ENCODE measurements around the gene ASMTL.
"Not testable (repeated sequence)": the region's sequence is repeated elsewhere in the genome, so short reads cannot be mapped to it uniquely, and the experiment has no call there.

The ASMTL gene, protein sequence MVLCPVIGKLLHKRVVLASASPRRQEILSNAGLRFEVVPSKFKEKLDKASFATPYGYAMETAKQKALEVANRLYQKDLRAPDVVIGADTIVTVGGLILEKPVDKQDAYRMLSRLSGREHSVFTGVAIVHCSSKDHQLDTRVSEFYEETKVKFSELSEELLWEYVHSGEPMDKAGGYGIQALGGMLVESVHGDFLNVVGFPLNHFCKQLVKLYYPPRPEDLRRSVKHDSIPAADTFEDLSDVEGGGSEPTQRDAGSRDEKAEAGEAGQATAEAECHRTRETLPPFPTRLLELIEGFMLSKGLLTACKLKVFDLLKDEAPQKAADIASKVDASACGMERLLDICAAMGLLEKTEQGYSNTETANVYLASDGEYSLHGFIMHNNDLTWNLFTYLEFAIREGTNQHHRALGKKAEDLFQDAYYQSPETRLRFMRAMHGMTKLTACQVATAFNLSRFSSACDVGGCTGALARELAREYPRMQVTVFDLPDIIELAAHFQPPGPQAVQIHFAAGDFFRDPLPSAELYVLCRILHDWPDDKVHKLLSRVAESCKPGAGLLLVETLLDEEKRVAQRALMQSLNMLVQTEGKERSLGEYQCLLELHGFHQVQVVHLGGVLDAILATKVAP

DNA sequence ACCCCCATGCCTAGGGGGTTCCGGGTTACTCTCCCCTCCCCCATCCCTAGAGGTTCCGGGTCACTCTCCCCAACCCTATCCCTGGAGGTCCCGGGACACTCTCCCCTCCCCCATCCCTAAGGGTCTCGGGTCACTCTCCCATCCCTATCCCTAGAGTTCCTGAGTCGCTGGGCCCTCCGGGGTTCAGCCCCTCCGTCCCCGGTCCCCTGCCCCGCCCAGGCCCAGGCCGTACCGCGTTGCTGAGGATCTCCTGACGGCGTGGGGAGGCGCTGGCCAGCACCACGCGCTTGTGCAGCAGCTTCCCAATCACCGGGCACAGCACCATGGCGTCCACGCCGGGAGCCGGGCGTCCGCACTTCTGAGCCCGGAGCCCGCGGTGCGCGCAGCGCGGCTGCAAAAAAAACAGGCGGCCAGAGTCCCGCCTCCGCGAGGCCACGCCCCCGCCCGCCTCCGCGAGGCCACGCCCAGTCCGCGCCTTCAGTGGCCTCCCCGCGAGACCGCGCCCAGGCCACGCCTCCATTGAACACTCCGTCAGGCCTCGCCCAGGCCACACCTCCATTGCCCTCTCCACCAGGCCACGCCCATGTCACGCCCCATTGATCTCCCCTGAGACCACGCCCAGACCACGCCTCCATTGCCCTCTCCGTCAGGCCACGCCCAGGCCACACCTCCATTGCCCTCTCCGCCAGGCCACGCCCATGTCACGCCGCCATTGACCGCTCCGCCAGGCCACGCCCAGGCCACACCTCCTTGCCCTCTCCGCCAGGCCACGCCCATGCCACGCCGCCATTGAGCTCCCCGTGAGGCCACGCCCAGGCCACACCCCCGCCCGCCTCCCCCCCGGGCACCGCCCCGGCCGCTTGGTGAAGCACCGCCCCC is at the start of gene ASMTL:
Gene ASMTL (minus strand): TSS at position 394 of the 879 bp plus-strand sequence. CDS start 69 bp downstream, at position 325.
- DNase-seq = peak; percentile 100

DNA sequence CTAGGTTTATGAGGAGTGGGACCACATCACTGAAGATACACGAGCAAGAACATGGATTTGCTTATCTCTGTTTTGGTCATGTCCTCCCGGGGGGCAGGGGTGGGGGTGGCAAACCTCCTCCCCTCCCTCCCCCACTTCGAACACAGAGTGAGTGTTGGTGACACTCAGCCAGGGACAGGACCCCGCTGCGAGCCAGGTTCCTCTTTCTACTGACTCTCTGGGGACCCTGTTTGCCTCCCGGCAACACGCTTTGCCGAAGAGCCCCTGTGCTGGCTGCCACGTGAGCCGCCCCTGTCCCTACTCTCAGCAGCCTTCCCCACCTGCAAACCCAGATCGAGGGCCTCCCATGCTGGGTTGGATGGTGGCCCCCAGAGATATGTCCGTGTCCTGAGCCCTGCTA is 49.5 kb upstream of the ASMTL start:
- DNase-seq = no peak

DNA sequence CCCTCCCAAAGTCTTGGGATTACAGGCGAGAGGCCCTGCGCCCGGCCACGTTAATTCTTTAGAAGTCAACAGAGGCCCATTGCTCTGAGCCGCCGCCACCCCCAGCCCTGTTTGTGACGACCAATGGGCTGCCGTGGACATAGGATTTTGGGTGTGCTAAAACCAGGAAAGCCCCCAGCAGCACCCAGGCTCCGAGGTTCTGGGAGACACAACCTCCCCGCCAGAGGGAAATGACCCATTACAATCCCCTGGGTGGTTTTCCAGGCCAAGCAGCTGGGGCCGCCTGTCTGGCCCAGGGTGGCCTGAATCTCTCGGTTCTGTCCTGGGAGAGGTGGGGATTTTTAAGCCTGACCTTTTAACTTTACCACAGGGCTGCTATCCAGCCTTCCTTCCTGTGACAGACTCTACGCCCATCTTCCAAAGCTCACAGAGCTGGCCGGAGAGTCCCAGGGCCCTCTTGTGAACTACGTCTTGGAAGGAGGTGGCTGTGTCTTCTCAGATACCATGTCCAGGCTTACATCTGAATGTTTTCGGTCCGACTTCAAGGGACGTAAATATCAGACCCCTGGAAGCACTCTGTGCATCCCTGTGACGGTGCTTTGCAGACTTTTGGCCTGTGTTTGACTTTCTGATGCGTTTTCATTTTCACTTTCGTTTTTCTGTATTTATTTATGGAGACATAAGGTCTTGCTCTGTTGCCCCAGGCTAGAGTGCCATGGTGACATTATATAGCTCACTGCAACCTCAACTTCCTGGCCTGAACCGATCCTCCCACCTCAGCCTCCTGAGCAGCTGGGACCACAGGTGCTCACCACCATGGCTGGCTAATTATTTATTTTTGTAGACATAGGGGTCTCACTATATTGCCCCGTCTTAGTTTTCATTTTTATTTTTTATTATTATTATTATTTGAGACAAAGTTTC is 48.3 kb upstream of the ASMTL start:
- DNase-seq = no peak

DNA sequence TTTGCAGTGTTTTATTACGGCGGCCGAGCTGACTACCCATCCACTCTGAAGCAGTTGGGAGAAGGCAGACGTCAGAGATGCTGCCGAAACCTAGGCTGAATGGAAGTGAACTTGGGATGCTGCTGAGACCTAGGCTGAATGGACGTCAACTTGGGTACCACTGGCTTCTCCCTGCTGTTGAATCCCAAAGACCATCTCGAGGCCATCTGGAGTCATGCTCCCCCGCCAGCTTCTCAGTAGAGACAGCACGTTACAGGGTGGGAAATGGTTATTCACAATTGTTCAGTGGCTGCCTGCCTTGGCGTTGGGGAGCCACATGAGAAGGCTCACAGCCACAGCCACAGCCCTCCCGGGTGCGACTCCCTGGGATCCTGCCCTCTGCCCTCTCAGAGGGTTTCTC is 43.4 kb upstream of the ASMTL start:
- DNase-seq = no peak

DNA sequence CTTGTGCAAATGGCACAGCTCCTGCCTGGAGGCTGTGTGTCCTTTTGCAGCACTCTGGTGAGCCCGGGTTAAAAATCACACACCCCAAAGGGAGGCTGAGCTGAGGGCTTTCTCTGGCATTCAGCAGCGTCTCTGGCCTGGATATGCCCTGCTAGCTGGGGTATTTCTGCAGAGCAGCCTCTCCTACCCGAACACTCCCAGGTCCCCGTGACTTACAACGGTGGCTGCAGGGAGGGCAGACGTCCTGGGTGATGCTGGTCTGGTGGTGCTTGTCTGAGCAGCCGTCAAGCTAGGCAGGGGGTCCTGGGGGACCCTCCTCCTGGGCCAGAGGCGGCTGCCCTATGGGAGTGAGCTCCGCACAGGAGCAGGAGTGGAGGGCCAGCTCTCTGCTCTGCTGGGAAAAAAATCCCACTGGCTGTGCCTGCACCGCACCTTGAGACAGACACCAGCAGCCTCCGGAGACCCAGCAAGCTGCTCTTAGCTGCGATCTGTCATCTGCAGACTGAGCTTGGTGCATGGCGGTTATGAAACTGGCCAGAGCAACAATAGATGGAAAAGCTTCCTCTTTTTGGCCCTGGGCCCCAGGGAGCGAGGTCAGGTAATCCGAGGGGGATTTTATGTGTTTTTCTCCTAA is 41.3 kb upstream of the ASMTL start:
- no peak for DNase-seq

DNA sequence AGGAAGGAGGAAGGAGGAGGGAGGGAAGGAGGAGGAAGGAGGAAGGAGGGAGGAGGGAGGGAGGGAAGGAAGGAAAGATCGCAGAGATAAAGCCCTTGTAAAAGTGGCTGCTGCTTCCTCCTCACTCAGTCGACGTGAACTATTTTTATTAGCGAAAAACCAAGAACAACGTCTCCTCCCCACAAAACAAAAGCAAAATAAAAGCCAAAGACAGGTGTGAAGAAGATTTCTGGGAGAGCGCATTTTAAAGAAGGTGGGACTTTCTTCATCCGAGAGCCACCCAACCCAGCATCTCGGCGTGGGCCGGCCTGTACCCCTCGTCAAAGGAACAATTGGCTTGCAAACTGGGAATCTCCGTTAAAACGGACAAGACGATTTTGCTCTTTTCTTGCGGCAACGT is 40.7 kb upstream of the ASMTL start:
- DNase-seq = no peak

DNA sequence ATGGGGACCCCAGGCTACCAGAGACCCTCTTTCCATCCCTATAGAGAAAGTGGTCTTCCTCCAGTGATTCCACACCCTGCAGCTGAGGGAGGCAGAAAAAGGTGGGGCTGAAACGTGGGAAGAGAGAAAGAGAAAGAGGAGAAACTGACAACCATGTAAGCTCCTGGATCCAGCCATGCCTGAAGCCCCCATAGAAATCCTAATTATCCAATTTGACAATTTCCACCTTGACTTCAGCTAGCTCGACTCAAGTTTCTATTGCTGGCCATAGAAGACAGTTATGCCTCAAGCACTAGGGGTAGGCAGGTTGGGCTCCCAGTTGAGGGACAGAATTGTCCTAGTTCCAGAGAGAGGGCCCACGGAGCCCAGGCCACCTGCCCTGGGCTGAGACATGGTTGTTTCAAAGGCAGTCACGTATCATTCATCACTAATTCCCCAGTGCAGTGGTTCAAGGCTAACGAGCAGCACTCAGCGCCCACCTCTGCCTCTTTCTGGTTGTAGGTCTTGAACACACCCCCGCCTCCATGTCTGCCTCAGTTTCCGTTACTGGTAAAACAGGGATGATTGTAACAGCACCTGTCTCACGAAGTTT is 39.8 kb upstream of the ASMTL start:
- DNase-seq = no peak

DNA sequence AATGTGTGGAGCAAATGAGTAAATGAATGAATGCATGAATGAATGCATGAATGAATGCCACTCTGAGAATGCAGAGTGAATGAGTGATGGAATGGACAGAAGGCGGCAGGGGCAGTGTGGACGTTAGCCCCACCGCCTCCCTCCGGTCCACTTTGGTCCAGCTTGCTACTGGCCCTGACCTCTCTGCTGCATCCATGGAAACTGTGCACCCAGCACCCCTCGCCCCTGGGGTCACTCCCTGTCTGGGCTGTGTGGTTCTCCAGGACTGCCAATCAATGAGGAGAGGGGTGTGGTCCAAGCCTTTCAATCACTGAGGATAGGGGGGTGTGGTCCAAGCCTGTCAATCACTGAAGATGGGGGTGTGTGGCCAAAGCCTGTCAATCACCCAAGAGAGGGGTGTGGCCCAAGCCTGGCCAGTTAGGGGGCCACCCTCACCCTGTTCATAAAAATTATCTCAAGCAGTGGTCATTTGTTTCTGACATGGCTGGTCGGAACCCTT is 39.2 kb upstream of the ASMTL start:
- no peak for DNase-seq

DNA sequence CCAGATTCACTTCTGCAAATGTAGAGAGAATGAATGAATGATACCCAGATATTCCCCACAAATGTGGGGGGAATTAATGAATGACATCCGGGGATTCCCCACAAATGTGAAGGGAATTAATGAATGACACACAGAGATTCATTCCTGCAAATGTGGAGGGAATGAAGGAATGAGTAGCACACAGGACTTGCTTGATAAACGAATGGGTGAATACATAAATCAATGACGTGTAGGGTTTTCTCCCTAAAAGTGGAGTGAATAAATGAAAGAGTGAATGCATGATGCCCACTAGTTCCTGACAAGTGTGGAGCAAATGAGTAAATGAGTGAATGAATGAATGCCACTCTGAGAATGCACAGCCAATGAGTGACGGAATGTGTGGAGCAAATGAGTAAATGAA is 38.5 kb upstream of the ASMTL start:
- DNase-seq = not testable (repeated sequence)

DNA sequence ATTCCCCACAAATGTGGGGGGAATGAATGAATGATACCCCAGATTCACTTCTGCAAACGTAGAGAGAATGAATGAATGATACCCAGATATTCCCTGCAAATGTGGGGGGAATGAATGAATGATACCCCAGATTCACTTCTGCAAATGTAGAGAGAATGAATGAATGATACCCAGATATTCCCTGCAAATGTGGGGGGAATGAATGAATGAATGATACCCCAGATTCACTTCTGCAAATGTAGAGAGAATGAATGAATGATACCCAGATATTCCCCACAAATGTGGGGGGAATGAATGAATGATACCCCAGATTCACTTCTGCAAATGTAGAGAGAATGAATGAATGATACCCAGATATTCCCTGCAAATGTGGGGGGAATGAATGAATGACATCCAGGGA is 38.0 kb upstream of the ASMTL start:
- not testable (repeated sequence) for DNase-seq

DNA sequence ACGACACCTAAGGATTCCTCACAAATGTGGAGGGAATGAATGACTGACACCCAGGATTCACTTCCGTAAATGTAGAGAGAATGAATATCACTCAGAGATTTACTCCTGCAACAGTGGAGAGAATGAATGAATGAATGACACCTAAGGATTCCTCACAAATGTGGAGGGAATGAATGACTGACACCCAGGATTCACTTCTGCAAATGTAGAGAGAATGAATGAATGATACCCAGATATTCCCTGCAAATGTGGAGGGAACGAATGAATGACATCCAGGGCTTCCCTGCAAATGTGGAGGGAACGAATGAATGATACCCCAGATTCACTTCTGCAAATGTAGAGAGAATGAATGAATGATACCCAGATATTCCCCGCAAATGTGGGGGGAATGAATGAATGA is 36.6 kb upstream of the ASMTL start:
- not testable (repeated sequence) for DNase-seq

DNA sequence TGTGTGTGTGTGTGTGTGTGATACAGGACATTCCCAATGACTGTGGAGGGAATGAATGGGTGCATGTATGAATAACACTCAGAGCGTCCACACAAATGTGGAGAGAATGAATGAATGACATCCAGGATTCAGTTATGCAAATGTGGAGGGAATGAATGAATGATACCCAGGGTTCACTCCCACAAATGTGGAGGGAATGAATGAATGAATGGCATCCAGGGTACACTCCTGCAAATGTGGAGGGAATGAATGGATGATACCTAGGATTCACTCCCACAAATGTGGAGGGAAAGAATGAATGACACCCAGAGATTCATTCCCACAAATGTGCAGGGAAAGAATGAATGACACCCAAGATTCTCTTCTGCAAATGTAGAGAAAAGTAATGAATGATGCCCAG is 36.0 kb upstream of the ASMTL start:
- no peak for DNase-seq

DNA sequence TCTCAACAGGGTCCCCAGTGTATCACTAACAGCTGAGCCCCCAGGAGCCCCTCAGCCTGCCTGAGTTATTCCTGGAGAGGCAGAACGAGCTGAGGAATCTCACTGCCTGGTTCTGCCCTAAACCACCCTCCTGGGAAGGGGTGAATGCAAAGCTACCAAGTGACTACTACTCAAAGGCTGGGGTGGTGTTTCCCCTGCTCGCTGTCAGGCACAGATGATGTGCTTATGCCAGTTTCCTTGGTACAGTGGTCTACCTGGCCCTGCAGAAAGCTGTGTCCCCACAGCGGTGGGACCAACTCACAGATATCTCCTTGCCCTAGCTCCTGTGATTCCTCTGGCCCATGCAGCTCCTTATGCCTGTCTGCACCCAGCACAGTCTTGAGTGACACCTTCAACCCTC is 35.4 kb upstream of the ASMTL start:
- DNase-seq = no peak

DNA sequence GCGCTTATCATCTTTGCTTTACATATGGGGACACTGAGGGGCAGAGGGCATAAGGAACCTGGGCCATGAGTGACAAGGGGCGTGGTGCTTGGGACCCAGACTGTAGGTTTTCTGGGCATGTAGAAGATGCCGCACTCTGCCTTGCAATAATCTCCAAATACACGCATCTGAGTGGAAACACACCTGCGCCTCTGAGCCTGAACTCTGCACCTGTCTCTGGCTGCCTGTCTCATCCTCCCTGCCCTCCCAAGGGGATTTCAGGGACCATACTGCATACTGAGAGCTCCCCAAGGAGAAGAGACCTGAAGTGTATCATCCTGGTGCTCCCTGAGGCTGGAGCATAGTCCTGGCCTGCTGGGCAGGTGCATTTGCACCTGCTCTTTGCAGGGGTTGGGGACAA is 34.7 kb upstream of the ASMTL start:
- no peak for DNase-seq

DNA sequence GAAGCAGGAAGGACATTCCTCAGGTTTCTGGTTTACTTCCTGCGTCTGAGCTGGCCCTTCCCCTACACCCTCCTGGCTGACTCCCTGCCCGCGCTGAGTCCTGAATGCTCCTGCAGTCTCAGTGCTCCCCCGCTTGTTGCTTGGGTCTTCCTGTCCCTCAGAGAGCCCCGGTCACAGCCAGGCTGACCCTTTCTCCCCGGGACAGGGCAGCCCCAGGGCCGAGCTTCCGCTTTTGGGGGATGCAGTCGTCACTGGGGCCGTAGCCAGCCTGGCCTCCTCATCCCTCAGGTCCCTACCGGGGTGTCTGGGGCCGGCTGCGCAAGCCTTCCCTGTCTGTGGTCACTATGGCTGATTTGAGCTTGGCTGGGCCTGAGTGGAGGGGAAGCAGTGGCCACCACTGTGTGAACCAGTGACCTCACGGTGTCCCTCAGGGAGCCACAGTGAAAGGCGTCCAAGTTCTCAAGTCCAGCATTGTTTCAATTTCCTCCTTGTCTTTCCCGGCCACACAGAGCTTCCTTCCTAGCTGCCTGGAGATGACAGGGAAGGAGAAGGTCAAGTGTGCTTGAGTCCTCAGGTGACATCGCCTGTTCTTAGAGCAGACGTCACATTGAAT is 34.1 kb upstream of the ASMTL start:
- no peak for DNase-seq

DNA sequence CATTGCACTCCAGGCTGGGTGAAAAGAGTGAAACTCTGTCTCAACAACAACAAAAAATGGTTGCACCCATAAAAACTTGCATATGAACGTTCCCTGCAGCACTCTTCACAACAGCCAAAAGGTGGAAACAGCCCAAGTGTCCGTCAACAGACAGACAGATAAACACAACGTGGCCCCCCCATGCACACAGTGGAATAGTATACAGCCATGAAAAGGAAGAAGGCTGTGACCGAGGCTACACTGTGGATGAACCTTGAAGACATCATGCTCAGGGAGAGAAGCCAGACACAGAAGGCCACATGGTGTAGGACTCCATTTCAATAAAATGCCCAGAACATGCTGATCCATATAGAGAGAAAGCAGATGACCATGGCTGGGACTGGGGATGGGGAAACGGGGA is 33.5 kb upstream of the ASMTL start:
- no peak for DNase-seq

DNA sequence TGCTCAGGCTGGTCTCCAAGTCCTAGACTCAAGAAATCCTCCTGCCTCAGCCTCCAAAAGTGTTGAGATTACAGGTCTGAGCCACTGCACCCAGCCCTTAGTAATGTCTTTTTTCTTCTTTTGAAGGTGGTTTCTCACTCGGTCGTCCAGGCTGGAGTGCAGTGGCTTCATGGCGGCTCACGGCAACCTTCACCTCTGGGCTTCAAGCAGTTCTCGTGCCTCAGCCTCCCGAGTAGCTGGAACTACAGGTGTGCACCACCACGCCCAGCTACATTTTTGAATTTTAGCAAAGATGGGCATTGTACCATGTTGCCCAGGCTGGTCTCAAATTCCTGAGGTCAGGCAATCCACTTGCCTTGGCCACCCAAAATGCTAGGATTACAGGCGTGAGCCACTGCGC is 32.3 kb upstream of the ASMTL start:
- DNase-seq = no peak

DNA sequence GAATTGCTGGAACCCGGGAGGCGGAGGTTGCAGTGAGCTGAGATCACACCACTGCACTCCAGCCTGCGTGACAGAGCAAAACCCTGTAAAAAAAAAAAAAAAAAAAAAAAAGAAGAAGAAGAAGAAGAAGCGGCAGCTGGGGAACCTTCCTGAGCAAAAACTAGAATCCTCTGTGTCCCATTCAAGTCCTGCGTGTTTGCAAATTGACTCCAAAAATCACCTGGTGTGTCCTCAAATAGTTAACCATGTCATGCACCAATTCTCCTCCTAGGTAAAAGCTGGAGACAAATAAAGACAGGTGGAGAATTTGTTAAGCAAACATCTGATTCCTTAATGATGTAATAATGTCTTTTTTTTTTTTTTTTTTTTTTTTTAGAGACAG is 31.9 kb upstream of the ASMTL start:
- no peak for DNase-seq

DNA sequence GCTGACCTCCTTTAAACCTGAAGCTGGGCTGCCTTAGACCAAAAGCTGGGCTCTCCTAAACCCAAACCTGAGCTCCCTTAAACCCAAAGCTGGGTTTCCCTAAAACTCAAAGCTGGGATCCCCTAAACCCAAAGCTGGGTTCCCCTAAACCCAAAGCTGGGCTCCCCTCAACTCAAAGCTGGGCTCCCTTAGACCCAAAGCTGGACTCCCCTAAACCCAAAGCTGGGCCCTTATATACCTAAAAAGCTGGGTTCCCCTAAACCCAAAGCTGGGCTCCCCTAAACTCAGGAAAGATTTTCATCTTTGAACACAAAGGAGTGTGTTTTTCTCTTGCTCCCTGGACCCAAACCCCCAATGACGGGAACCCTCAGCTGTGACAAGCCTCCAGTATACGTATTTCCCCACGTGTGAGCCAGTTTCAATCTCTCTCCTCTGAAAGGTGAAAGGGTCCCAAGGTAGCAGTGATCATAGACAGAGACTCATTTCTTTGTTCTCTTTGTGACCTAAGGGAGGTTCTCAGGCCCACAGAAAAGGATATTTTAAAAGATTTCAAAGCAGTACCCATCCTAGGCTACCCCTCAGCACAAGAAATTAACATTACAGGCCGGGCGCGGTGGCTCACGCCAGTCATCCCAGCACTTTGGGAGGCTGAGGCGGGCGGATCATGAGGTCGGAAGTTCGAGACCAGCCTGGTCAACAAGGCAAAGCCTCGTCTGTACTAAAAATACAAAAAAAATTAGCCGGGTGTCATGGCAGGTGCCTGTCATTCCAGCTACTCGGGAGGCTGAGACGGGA is 31.3 kb upstream of the ASMTL start:
- DNase-seq = no peak

DNA sequence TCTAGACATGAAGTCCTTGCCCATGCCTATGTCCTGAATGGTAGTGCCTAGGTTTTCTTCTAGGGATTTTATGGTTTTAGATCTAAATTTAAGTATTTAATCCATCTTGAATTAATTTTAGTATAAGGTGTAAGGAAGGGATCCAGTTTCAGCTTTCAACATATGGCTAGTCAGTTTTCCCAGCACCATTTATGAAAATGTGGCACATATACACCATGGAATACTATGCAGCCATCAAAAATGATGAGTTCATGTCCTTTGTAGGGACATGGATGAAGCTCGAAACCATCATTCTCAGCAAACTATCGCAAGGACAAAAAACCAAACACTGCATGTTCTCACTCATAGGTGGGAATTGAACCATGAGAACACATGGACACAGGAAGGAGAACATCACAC is 29.8 kb upstream of the ASMTL start:
- DNase-seq = not testable (repeated sequence)
